GM12865 (cell line): Measurements from ENCODE around the gene PLEKHG5.

ENCODE experiments used
- DNase-seq: peaks from one replicate; pipeline ENCODE4 v3.0.0; 2010; ENCODE audit warnings: low read depth
- H3K4me3 ChIP-seq: 2 replicates; pipeline ENCODE4 v1.5.1; 2011; ENCODE audit warnings: mild to moderate bottlenecking, low read depth, low read length, control low read depth
- CTCF ChIP-seq: IDR thresholded peaks from 2 replicates; pipeline ENCODE4 v1.5.1; 2011; ENCODE audit warnings: low read length, control low read depth, low read depth, inconsistent platforms; ENCODE audit not compliant: insufficient read depth; ENCODE audit errors: missing control alignments

PLEKHG5 gene

GRCh38 chr1:6423321-6423999 lies 68.0 kb downstream of the PLEKHG5 start:
- peak; percentile 90 for TF ChIP-seq CTCF
- peak; percentile 63 for DNase-seq
- H3K4me3 ChIP-seq = no peak overlapping the region

- no peak for DNase-seq
- H3K4me3 ChIP-seq = no peak overlapping the region
- no peak for TF ChIP-seq CTCF
Measured at GRCh38 chr1:6421266-6421665, 70.2 kb downstream of the PLEKHG5 start.

- H3K4me3 ChIP-seq = no peak overlapping the region
- DNase-seq = no peak
Measured at GRCh38 chr1:6420454-6421042, 70.9 kb downstream of the PLEKHG5 start.

GRCh38 chr1:6419804-6420453 lies 71.5 kb downstream of the PLEKHG5 start, which contains the start of gene HES2:
Gene HES2, minus strand, starts transcription at chr1:6419919. Its CDS starts 99 bp downstream, at chr1:6419820.
- no peak for TF ChIP-seq CTCF
- H3K4me3 ChIP-seq = no peak within 1 kb of the TSS; the same call in none of the 2 replicates
- no peak for DNase-seq

More at GRCh38 chr1:6420454-6421042, 70.9 kb downstream of the PLEKHG5 start:
- TF ChIP-seq CTCF = no peak

- H3K4me3 ChIP-seq = no peak overlapping the region; the same call in 1 of the 2 replicates
- TF ChIP-seq CTCF = no peak
- no peak for DNase-seq
Measured at GRCh38 chr1:6419397-6419803, 72.1 kb downstream of the PLEKHG5 start.

- no peak for DNase-seq
- no peak overlapping the region; the same call in 1 of the 2 replicates for H3K4me3 ChIP-seq
- TF ChIP-seq CTCF = no peak
Measured at GRCh38 chr1:6418668-6419396, 72.6 kb downstream of the PLEKHG5 start.
